ENCODE measurements around the gene ARHGAP24.

The ARHGAP24 gene

GRCh38 chr4:85669992-85670548 lies 195.1 kb downstream of the ARHGAP24 start:
- Histone ChIP-seq H3K36me3 (ENCODE audit: control insufficient read depth in 2 of 2, insufficient read depth in 2 of 2, low read length in 2 of 2) (no peaks in the 10 kb centered on the region), H3K27me3 (ENCODE audit: control insufficient read depth in 2 of 2, insufficient read depth in 2 of 2, low read length in 2 of 2) (no peaks in the 10 kb centered on the region), H3K9ac (ENCODE audit: low read depth in 1 of 2, low read length in 2 of 2) (no peak overlapping the region), H3K4me3 (ENCODE audit: low read length in 2 of 2) (no peak overlapping the region), H3K27ac (ENCODE audit: low read depth in 2 of 2, low read length in 2 of 2) (no peak overlapping the region), H3K9me3 (ENCODE audit: control insufficient read depth in 2 of 2, low read length in 2 of 2) (no peaks in the 10 kb centered on the region), H3K4me1 (ENCODE audit: control insufficient read depth in 2 of 2, insufficient read depth in 2 of 2, low read length in 2 of 2) (no peaks in the 10 kb centered on the region)

- Histone ChIP-seq H3K27me3 (ENCODE audit: control insufficient read depth in 2 of 2, insufficient read depth in 2 of 2, low read length in 2 of 2) (no peaks in the 10 kb centered on the region), H3K9me3 (ENCODE audit: control insufficient read depth in 2 of 2, low read length in 2 of 2) (no peaks in the 10 kb centered on the region), H3K27ac (ENCODE audit: low read depth in 2 of 2, low read length in 2 of 2) (no peak overlapping the region), H3K9ac (ENCODE audit: low read depth in 1 of 2, low read length in 2 of 2) (no peak overlapping the region), H3K4me3 (ENCODE audit: low read length in 2 of 2) (no peak overlapping the region), H3K36me3 (ENCODE audit: control insufficient read depth in 2 of 2, insufficient read depth in 2 of 2, low read length in 2 of 2) (no peaks in the 10 kb centered on the region), H3K4me1 (ENCODE audit: control insufficient read depth in 2 of 2, insufficient read depth in 2 of 2, low read length in 2 of 2) (no peaks in the 10 kb centered on the region)
Observed at GRCh38 chr4:85671120-85671519, 196.2 kb downstream of the ARHGAP24 start.

GRCh38 chr4:85672116-85672515 lies 197.2 kb downstream of the ARHGAP24 start:
- Histone ChIP-seq H3K9me3 (ENCODE audit: control insufficient read depth in 2 of 2, low read length in 2 of 2) (no peaks in the 10 kb centered on the region), H3K9ac (ENCODE audit: low read depth in 1 of 2, low read length in 2 of 2) (no peak overlapping the region), H3K4me3 (ENCODE audit: low read length in 2 of 2) (no peak overlapping the region), H3K4me1 (ENCODE audit: control insufficient read depth in 2 of 2, insufficient read depth in 2 of 2, low read length in 2 of 2) (no peaks in the 10 kb centered on the region), H3K27ac (ENCODE audit: low read depth in 2 of 2, low read length in 2 of 2) (peak overlapping the region in 1 of 2 donors; percentile 31), H3K36me3 (ENCODE audit: control insufficient read depth in 2 of 2, insufficient read depth in 2 of 2, low read length in 2 of 2) (no peaks in the 10 kb centered on the region), H3K27me3 (ENCODE audit: control insufficient read depth in 2 of 2, insufficient read depth in 2 of 2, low read length in 2 of 2) (no peaks in the 10 kb centered on the region)

- Histone ChIP-seq H3K27me3 (ENCODE audit: control insufficient read depth in 2 of 2, insufficient read depth in 2 of 2, low read length in 2 of 2) (no peaks in the 10 kb centered on the region), H3K4me1 (ENCODE audit: control insufficient read depth in 2 of 2, insufficient read depth in 2 of 2, low read length in 2 of 2) (no peaks in the 10 kb centered on the region), H3K27ac (ENCODE audit: low read depth in 2 of 2, low read length in 2 of 2) (no peak overlapping the region)
Observed at GRCh38 chr4:85672959-85673358, 198.0 kb downstream of the ARHGAP24 start.

GRCh38 chr4:85673540-85673939 lies 198.6 kb downstream of the ARHGAP24 start:
- no peaks in the 10 kb centered on the region for H3K36me3 ChIP-seq (ENCODE audit: control insufficient read depth in 2 of 2, insufficient read depth in 2 of 2, low read length in 2 of 2)
- no peaks in the 10 kb centered on the region for H3K27me3 ChIP-seq (ENCODE audit: control insufficient read depth in 2 of 2, insufficient read depth in 2 of 2, low read length in 2 of 2)
- H3K4me3 ChIP-seq (ENCODE audit: low read length in 2 of 2): no peak overlapping the region
- no peak overlapping the region for H3K27ac ChIP-seq (ENCODE audit: low read depth in 2 of 2, low read length in 2 of 2)
- no peaks in the 10 kb centered on the region for H3K4me1 ChIP-seq (ENCODE audit: control insufficient read depth in 2 of 2, insufficient read depth in 2 of 2, low read length in 2 of 2)
- H3K9ac ChIP-seq (ENCODE audit: low read depth in 1 of 2, low read length in 2 of 2): no peak overlapping the region
- no peaks in the 10 kb centered on the region for H3K9me3 ChIP-seq (ENCODE audit: control insufficient read depth in 2 of 2, low read length in 2 of 2)

More at GRCh38 chr4:85672959-85673358, 198.0 kb downstream of the ARHGAP24 start:
- Histone ChIP-seq H3K36me3 (ENCODE audit: control insufficient read depth in 2 of 2, insufficient read depth in 2 of 2, low read length in 2 of 2) (no peaks in the 10 kb centered on the region), H3K4me3 (ENCODE audit: low read length in 2 of 2) (no peak overlapping the region), H3K9ac (ENCODE audit: low read depth in 1 of 2, low read length in 2 of 2) (no peak overlapping the region), H3K9me3 (ENCODE audit: control insufficient read depth in 2 of 2, low read length in 2 of 2) (no peaks in the 10 kb centered on the region)

- no peak overlapping the region for H3K9ac ChIP-seq (ENCODE audit: low read depth in 1 of 2, low read length in 2 of 2)
- no peaks in the 10 kb centered on the region for H3K27me3 ChIP-seq (ENCODE audit: control insufficient read depth in 2 of 2, insufficient read depth in 2 of 2, low read length in 2 of 2)
- no peak overlapping the region for H3K4me3 ChIP-seq (ENCODE audit: low read length in 2 of 2)
- H3K9me3 ChIP-seq (ENCODE audit: control insufficient read depth in 2 of 2, low read length in 2 of 2): no peaks in the 10 kb centered on the region
- no peaks in the 10 kb centered on the region for H3K36me3 ChIP-seq (ENCODE audit: control insufficient read depth in 2 of 2, insufficient read depth in 2 of 2, low read length in 2 of 2)
- H3K27ac ChIP-seq (ENCODE audit: low read depth in 2 of 2, low read length in 2 of 2): no peak overlapping the region
- no peaks in the 10 kb centered on the region for H3K4me1 ChIP-seq (ENCODE audit: control insufficient read depth in 2 of 2, insufficient read depth in 2 of 2, low read length in 2 of 2)
Observed at GRCh38 chr4:85675076-85676049, 200.4 kb downstream of the ARHGAP24 start.

- Histone ChIP-seq H3K9me3 (ENCODE audit: control insufficient read depth in 2 of 2, low read length in 2 of 2) (no peaks in the 10 kb centered on the region), H3K4me1 (ENCODE audit: control insufficient read depth in 2 of 2, insufficient read depth in 2 of 2, low read length in 2 of 2) (no peaks in the 10 kb centered on the region), H3K27me3 (ENCODE audit: control insufficient read depth in 2 of 2, insufficient read depth in 2 of 2, low read length in 2 of 2) (no peaks in the 10 kb centered on the region), H3K27ac (ENCODE audit: low read depth in 2 of 2, low read length in 2 of 2) (no peak overlapping the region), H3K36me3 (ENCODE audit: control insufficient read depth in 2 of 2, insufficient read depth in 2 of 2, low read length in 2 of 2) (no peaks in the 10 kb centered on the region), H3K4me3 (ENCODE audit: low read length in 2 of 2) (no peak overlapping the region), H3K9ac (ENCODE audit: low read depth in 1 of 2, low read length in 2 of 2) (no peak overlapping the region)
Observed at GRCh38 chr4:85676050-85676425, 201.1 kb downstream of the ARHGAP24 start.

GRCh38 chr4:85676850-85677590 lies 202.1 kb downstream of the ARHGAP24 start:
- Histone ChIP-seq H3K27ac (ENCODE audit: low read depth in 2 of 2, low read length in 2 of 2) (no peak overlapping the region), H3K9me3 (ENCODE audit: control insufficient read depth in 2 of 2, low read length in 2 of 2) (no peaks in the 10 kb centered on the region), H3K27me3 (ENCODE audit: control insufficient read depth in 2 of 2, insufficient read depth in 2 of 2, low read length in 2 of 2) (no peaks in the 10 kb centered on the region)

GRCh38 chr4:85681221-85681657 lies 206.3 kb downstream of the ARHGAP24 start:
- H3K9ac ChIP-seq (ENCODE audit: low read depth in 1 of 2, low read length in 2 of 2): no peak overlapping the region
- no peaks in the 10 kb centered on the region for H3K27me3 ChIP-seq (ENCODE audit: control insufficient read depth in 2 of 2, insufficient read depth in 2 of 2, low read length in 2 of 2)
- H3K27ac ChIP-seq (ENCODE audit: low read depth in 2 of 2, low read length in 2 of 2): peak overlapping the region in 1 of 2 donors; percentile 48
- no peak overlapping the region for H3K4me3 ChIP-seq (ENCODE audit: low read length in 2 of 2)
- no peaks in the 10 kb centered on the region for H3K4me1 ChIP-seq (ENCODE audit: control insufficient read depth in 2 of 2, insufficient read depth in 2 of 2, low read length in 2 of 2)
- no peaks in the 10 kb centered on the region for H3K9me3 ChIP-seq (ENCODE audit: control insufficient read depth in 2 of 2, low read length in 2 of 2)
- no peaks in the 10 kb centered on the region for H3K36me3 ChIP-seq (ENCODE audit: control insufficient read depth in 2 of 2, insufficient read depth in 2 of 2, low read length in 2 of 2)

More at GRCh38 chr4:85676850-85677590, 202.1 kb downstream of the ARHGAP24 start:
- Histone ChIP-seq H3K36me3 (ENCODE audit: control insufficient read depth in 2 of 2, insufficient read depth in 2 of 2, low read length in 2 of 2) (no peaks in the 10 kb centered on the region), H3K9ac (ENCODE audit: low read depth in 1 of 2, low read length in 2 of 2) (no peak overlapping the region), H3K4me3 (ENCODE audit: low read length in 2 of 2) (no peak overlapping the region), H3K4me1 (ENCODE audit: control insufficient read depth in 2 of 2, insufficient read depth in 2 of 2, low read length in 2 of 2) (no peaks in the 10 kb centered on the region)

GRCh38 chr4:85681921-85682320 lies 207.0 kb downstream of the ARHGAP24 start:
- peak overlapping the region; percentile 21 to 47 for H3K27ac ChIP-seq (ENCODE audit: low read depth in 2 of 2, low read length in 2 of 2)

More at GRCh38 chr4:85681921-85682320, 207.0 kb downstream of the ARHGAP24 start:
- Histone ChIP-seq H3K4me1 (ENCODE audit: control insufficient read depth in 2 of 2, insufficient read depth in 2 of 2, low read length in 2 of 2) (no peaks in the 10 kb centered on the region), H3K9me3 (ENCODE audit: control insufficient read depth in 2 of 2, low read length in 2 of 2) (no peaks in the 10 kb centered on the region), H3K36me3 (ENCODE audit: control insufficient read depth in 2 of 2, insufficient read depth in 2 of 2, low read length in 2 of 2) (no peaks in the 10 kb centered on the region), H3K27me3 (ENCODE audit: control insufficient read depth in 2 of 2, insufficient read depth in 2 of 2, low read length in 2 of 2) (no peaks in the 10 kb centered on the region), H3K9ac (ENCODE audit: low read depth in 1 of 2, low read length in 2 of 2) (no peak overlapping the region), H3K4me3 (ENCODE audit: low read length in 2 of 2) (no peak overlapping the region)

Data from mucosa of rectum (tissue), 2 donors.